HepG2 (cell line): ENCODE data around the gene NEURL4. TPM values are rescaled to one million over a fixed set of nuclear protein-coding genes. Genes with fewer than 3 reads are reported as not detected.

Experiments
- ATM ChIP-seq: fragments of 450-650 bp; IDR thresholded peaks from 2 replicates; pipeline ENCODE4 v1.7.1; 2017; ENCODE audit warnings: mild to moderate bottlenecking, borderline replicate concordance
- CAMTA2 ChIP-seq: sonication (generic); formaldehyde crosslinking; IDR thresholded peaks from 2 replicates; pipeline ENCODE4 v1.4.0; 2020; ENCODE audit warnings: mild to moderate bottlenecking, missing genetic modification reagents, borderline replicate concordance
- CTCF ChIP-seq: sonication (generic); formaldehyde crosslinking; IDR thresholded peaks from 2 replicates; pipeline ENCODE4 v1.5.0; 2020; ENCODE audit warnings: mild to moderate bottlenecking, missing genetic modification reagents, moderate library complexity
- DNMT1 ChIP-seq: sonication (generic); formaldehyde crosslinking; IDR thresholded peaks from 2 replicates; pipeline ENCODE4 v1.5.1; 2020; ENCODE audit warnings: mild to moderate bottlenecking, missing genetic modification reagents
- DRAP1 ChIP-seq: IDR thresholded peaks from 2 replicates; pipeline ENCODE4 v1.6.1; 2016; ENCODE audit warnings: missing genetic modification reagents, missing compliant biosample characterization
- KDM4B ChIP-seq: sonication (generic); formaldehyde crosslinking; IDR thresholded peaks from 2 replicates; pipeline ENCODE4 v1.4.0; 2020; ENCODE audit warnings: missing genetic modification reagents
- LCORL ChIP-seq, 2 experiments: fragments of 450-650 bp in 1 of 2; sonication (generic) in 1 of 2; formaldehyde crosslinking in 1 of 2; IDR thresholded peaks; 2 replicates each; pipeline versions ENCODE4 v1.5.0 to v1.6.1; 2017 to 2020; ENCODE audit warnings: antibody characterized with exemption in 1 of 2, missing genetic modification reagents in 1 of 2
- MXD4 ChIP-seq: IDR thresholded peaks from 2 replicates; pipeline ENCODE4 v1.6.1; 2016; ENCODE audit warnings: mild to moderate bottlenecking, missing biosample characterization, missing genetic modification reagents
- PHF8 ChIP-seq: sonication (generic); formaldehyde crosslinking; IDR thresholded peaks from 2 replicates; pipeline ENCODE4 v1.5.0; 2020; ENCODE audit warnings: missing genetic modification reagents
- RBFOX2 ChIP-seq: fragments of 200-400 bp; formaldehyde crosslinking; IDR thresholded peaks from 2 replicates; pipeline ENCODE4 v1.6.1; 2017; ENCODE audit warnings: low read depth, mild to moderate bottlenecking, low read length
- SMAD1 ChIP-seq: sonication (generic); formaldehyde crosslinking; IDR thresholded peaks from 2 replicates; pipeline ENCODE4 v1.4.0; 2020; ENCODE audit warnings: missing genetic modification reagents, low read depth, mild to moderate bottlenecking, borderline replicate concordance
- TBX2 ChIP-seq: sonication (generic); formaldehyde crosslinking; IDR thresholded peaks from 2 replicates; pipeline ENCODE4 v1.5.0; 2020; ENCODE audit warnings: missing genetic modification reagents, mild to moderate bottlenecking, borderline replicate concordance
- TFDP1 ChIP-seq: IDR thresholded peaks from 2 replicates; pipeline ENCODE4 v1.6.1; 2016; ENCODE audit warnings: missing compliant biosample characterization, missing genetic modification reagents, borderline replicate concordance
- THAP7 ChIP-seq: sonication (generic); formaldehyde crosslinking; IDR thresholded peaks from 2 replicates; pipeline ENCODE4 v1.8.1; 2023; ENCODE audit warnings: mild to moderate bottlenecking, missing genetic modification reagents
- ZBTB20 ChIP-seq: sonication (generic); formaldehyde crosslinking; IDR thresholded peaks from 2 replicates; pipeline ENCODE4 v1.8.1; 2023; ENCODE audit warnings: missing genetic modification reagents, low read depth, mild to moderate bottlenecking, borderline replicate concordance
- ZBTB39 ChIP-seq: sonication (generic); formaldehyde crosslinking; IDR thresholded peaks from 2 replicates; pipeline ENCODE4 v1.5.0; 2020; ENCODE audit warnings: missing genetic modification reagents
- ZFX ChIP-seq: sonication (generic); formaldehyde crosslinking; IDR thresholded peaks from 2 replicates; pipeline ENCODE4 v1.4.0; 2020; ENCODE audit warnings: mild to moderate bottlenecking, low read depth, missing genetic modification reagents, moderate library complexity
- ZNF10 ChIP-seq: sonication (generic); formaldehyde crosslinking; IDR thresholded peaks from 2 replicates; pipeline ENCODE4 v1.4.0; 2020; ENCODE audit warnings: mild to moderate bottlenecking, low read depth, missing genetic modification reagents, borderline replicate concordance
- ZNF253 ChIP-seq: sonication (generic); formaldehyde crosslinking; IDR thresholded peaks from 2 replicates; pipeline ENCODE4 v1.8.0; 2022; ENCODE audit warnings: mild to moderate bottlenecking, missing genetic modification reagents, borderline replicate concordance
- ZNF709 ChIP-seq: sonication (generic); formaldehyde crosslinking; IDR thresholded peaks from 2 replicates; pipeline ENCODE4 v1.5.0; 2020; ENCODE audit warnings: mild to moderate bottlenecking, missing genetic modification reagents
- ZNF772 ChIP-seq: sonication (generic); formaldehyde crosslinking; IDR thresholded peaks from 2 replicates; pipeline ENCODE4 v1.5.0; 2020; ENCODE audit warnings: mild to moderate bottlenecking, missing genetic modification reagents
- ZNF782 ChIP-seq: sonication (generic); formaldehyde crosslinking; IDR thresholded peaks from 2 replicates; pipeline ENCODE4 v1.4.0; 2020; ENCODE audit warnings: missing genetic modification reagents, mild to moderate bottlenecking, borderline replicate concordance
- ZSCAN12 ChIP-seq: sonication (generic); formaldehyde crosslinking; IDR thresholded peaks from 2 replicates; pipeline ENCODE4 v1.9.0; 2021; ENCODE audit warnings: mild to moderate bottlenecking, missing genetic modification reagents
- ZSCAN30 ChIP-seq: sonication (generic); formaldehyde crosslinking; IDR thresholded peaks from 2 replicates; pipeline ENCODE4 v1.5.0; 2020; ENCODE audit warnings: mild to moderate bottlenecking, missing genetic modification reagents
- polyA plus RNA-seq, 8 experiments: library from polyadenylated mRNA; depleted of rRNA in 3 of 8; stranded (reverse) in 7 of 8; unstranded in 1 of 8; fragments of >200 nt; fragmentation: Illumina TruSeq in 4 of 8; extraction: Trizol in 4 of 8; gene quantifications; 2 replicates each; pipeline versions ENCODE4 v1.2.1 to v1.2.3, GENCODE V29; 2011 to 2016; ENCODE audit warnings: low read depth in 4 of 8, missing spikeins in 1 of 8, mixed read lengths in 1 of 8; ENCODE audit not compliant: insufficient read depth in 1 of 8
- total RNA-seq, 5 experiments: library from RNA; depleted of rRNA; stranded (reverse); fragments of >200 nt; fragmentation: Illumina TruSeq; extraction: Trizol; gene quantifications; 2 replicates each; pipeline ENCODE4 v1.2.3, GENCODE V29; 2016; ENCODE audit warnings: low read depth in 1 of 5

Gene NEURL4
- total and polyA plus RNA-seq, 2 of the 13 experiments (the other 11 are each of a cell fraction or from before 2014, with no cell fraction given) = 14.8 to 15.7 TPM

- no peak for TF ChIP-seq ZNF782 (CRISPR knock-in tag)
- 0 out of 2 replicates have a peak, but pooled peaks have one; percentile 34 for TF ChIP-seq THAP7
- no peak for TF ChIP-seq KDM4B
- TF ChIP-seq PHF8 = no peak
- TF ChIP-seq MXD4 (CRISPR knock-in tag) = peak; percentile 86
- peak; percentile 55; the same call in 1 of the 2 replicates for TF ChIP-seq ZNF709
- peak; percentile 58 for TF ChIP-seq TBX2 (CRISPR knock-in tag)
- TF ChIP-seq ATM = no peak
- TF ChIP-seq ZBTB39 (CRISPR knock-in tag) = no peak
- 0 out of 2 replicates have a peak, but pooled peaks have one; percentile 22 for TF ChIP-seq SMAD1 (CRISPR knock-in tag)
- TF ChIP-seq DRAP1 (CRISPR knock-in tag) = no peak
- TF ChIP-seq ZNF10 (CRISPR knock-in tag) = no peak
- TF ChIP-seq LCORL (IDR thresholded peaks at IDR 0.05) = no peak
- peak; percentile 65; the same call in 1 of the 2 replicates for TF ChIP-seq LCORL (CRISPR knock-in tag; IDR thresholded peaks at IDR 0.05)
- TF ChIP-seq TFDP1 = peak; percentile 75; the same call in 1 of the 2 replicates
- TF ChIP-seq ZBTB20 (CRISPR knock-in tag) = no peak
- no peak for TF ChIP-seq ZSCAN12
- TF ChIP-seq ZFX = 0 out of 2 replicates have a peak, but pooled peaks have one; percentile 28
- TF ChIP-seq DNMT1 (CRISPR knock-in tag) = peak; percentile 61; the same call in 1 of the 2 replicates
- TF ChIP-seq CTCF (CRISPR knock-in tag) = peak; percentile 93
- no peak for TF ChIP-seq ZSCAN30 (CRISPR knock-in tag)
- peak; percentile 58 for TF ChIP-seq RBFOX2
- no peak for TF ChIP-seq CAMTA2 (CRISPR knock-in tag)
- peak; percentile 63; the same call in 1 of the 2 replicates for TF ChIP-seq ZNF772 (CRISPR knock-in tag)
- TF ChIP-seq ZNF253 (CRISPR knock-in tag) = no peak
These were observed 32.8 kb downstream of the NEURL4 start (continued) for GRCh38 chr17:7296189-7296861.
